Nephron (organoid): ENCODE results near the gene FAM170B.

Source experiments
- H3K27ac Mint-ChIP-seq, 3 experiments: 2 replicates each; pipeline ENCODE4 v1.8.0; 2020; ENCODE audit warnings: mixed read lengths in 3 of 3, mild to moderate bottlenecking in 2 of 3, moderate library complexity in 1 of 3
- H3K27me3 Mint-ChIP-seq: 2 replicates; pipeline ENCODE4 v1.8.0; 2021; ENCODE audit warnings: low read depth, mild to moderate bottlenecking, moderate library complexity, mixed read lengths
- H3K36me3 Mint-ChIP-seq: 2 replicates; pipeline ENCODE4 v1.8.0; 2020; ENCODE audit warnings: low read depth, mixed read lengths
- H3K4me1 Mint-ChIP-seq: 2 replicates; pipeline ENCODE4 v1.8.0; 2020; ENCODE audit warnings: mixed read lengths
- H3K4me3 Mint-ChIP-seq, 3 experiments: 2 replicates each; pipeline ENCODE4 v1.8.0; 2020; ENCODE audit warnings: mild to moderate bottlenecking in 3 of 3, mixed read lengths in 3 of 3, moderate library complexity in 2 of 3
- H3K9me3 Mint-ChIP-seq: 2 replicates; pipeline ENCODE4 v1.8.0; 2020; ENCODE audit warnings: mixed read lengths
- TF ChIP-seq, protein P1 (sequence below), 3 experiments: fragments of 200-600 bp; sonication (generic); IDR thresholded peaks; one replicate each; pipeline ENCODE4 v1.5.0; 2021; ENCODE audit warnings: antibody characterized with exemption in 3 of 3; ENCODE audit not compliant: unreplicated experiment in 3 of 3

Gene FAM170B

GRCh38 chr10:49138361-49138891, 4.6 kb upstream of the FAM170B start:
- Mint-ChIP-seq H3K4me3 (no peak overlapping the region), H3K36me3 (no peaks in the 10 kb centered on the region), H3K9me3 (peaks cover 10% of the 10 kb centered on the region), H3K4me1 (peaks cover 53% of the 10 kb centered on the region), H3K27ac (peak overlapping the region in 2 of 3 experiments; percentile 35 to 65), H3K27me3 (peaks cover 7% of the 10 kb centered on the region)
- TF ChIP-seq, protein P1, sequence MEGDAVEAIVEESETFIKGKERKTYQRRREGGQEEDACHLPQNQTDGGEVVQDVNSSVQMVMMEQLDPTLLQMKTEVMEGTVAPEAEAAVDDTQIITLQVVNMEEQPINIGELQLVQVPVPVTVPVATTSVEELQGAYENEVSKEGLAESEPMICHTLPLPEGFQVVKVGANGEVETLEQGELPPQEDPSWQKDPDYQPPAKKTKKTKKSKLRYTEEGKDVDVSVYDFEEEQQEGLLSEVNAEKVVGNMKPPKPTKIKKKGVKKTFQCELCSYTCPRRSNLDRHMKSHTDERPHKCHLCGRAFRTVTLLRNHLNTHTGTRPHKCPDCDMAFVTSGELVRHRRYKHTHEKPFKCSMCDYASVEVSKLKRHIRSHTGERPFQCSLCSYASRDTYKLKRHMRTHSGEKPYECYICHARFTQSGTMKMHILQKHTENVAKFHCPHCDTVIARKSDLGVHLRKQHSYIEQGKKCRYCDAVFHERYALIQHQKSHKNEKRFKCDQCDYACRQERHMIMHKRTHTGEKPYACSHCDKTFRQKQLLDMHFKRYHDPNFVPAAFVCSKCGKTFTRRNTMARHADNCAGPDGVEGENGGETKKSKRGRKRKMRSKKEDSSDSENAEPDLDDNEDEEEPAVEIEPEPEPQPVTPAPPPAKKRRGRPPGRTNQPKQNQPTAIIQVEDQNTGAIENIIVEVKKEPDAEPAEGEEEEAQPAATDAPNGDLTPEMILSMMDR (IDR thresholded peaks at IDR 0.05; ENCODE audit: unreplicated experiment in 3 of 3): no peak

DNA sequence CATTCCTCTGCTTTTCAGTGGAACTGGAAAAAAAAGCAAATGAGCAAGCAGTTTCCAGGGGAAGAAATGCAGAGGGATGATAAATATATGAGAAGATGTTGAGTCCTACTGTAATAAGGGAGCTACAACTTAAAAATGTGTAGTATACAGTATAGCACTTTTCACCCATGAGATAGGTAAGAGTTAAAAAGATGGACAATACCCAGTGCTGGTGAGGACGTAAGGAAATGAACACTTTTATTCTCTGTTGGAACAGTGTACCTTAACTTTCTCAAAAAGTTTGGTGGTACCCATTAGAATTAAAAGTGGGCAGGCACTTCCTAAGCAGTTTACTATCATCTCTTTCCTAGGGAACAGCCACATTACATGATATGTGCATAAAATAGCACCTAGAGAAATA, 2.7 kb upstream of the FAM170B start:
- H3K27me3 Mint-ChIP-seq: peaks cover 7% of the 10 kb centered on the region

GRCh38 chr10:49135575-49136313, 1.9 kb upstream of the FAM170B start:
- H3K27me3 Mint-ChIP-seq: peaks cover 7% of the 10 kb centered on the region

More for the DNA sequence above, 2.7 kb upstream of the FAM170B start:
- H3K4me1 Mint-ChIP-seq: peaks cover 47% of the 10 kb centered on the region
- peaks cover 10% of the 10 kb centered on the region for H3K9me3 Mint-ChIP-seq
- peak overlapping the region in 2 of 3 experiments; percentile 4 to 17 for H3K27ac Mint-ChIP-seq
- H3K4me3 Mint-ChIP-seq: no peak overlapping the region
- TF ChIP-seq, protein P1 (IDR thresholded peaks at IDR 0.05; ENCODE audit: unreplicated experiment in 3 of 3): no peak
- H3K36me3 Mint-ChIP-seq: no peaks in the 10 kb centered on the region

DNA sequence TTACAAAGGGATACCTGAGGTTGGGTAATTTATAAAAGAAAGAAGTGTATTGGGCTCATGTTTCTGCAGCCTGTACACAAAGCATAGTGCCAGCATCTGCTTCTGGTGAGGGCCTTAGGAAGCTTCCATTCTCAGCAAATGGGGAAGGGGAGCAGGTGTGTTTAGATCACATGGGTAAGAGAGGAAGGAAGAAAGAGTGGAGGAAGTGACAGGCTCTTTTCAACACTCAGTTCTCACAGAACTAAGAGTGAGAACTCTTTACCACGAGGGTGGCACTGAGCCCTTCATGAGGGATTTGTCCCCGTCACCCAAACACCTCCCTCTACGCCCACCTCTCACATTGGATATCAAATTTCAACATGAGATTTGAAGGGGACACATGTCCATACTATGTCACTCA, 506 bp upstream of the FAM170B start:
- H3K9me3 Mint-ChIP-seq: peaks cover 11% of the 10 kb centered on the region
- H3K27ac Mint-ChIP-seq: peak overlapping the region in 1 of 3 experiments; percentile 32
- no peaks in the 10 kb centered on the region for H3K36me3 Mint-ChIP-seq
- H3K4me3 Mint-ChIP-seq: no peak overlapping the region
- peaks cover 49% of the 10 kb centered on the region for H3K4me1 Mint-ChIP-seq
- TF ChIP-seq, protein P1 (IDR thresholded peaks at IDR 0.05; ENCODE audit: unreplicated experiment in 3 of 3): no peak
- H3K27me3 Mint-ChIP-seq: peaks cover 7% of the 10 kb centered on the region

More at GRCh38 chr10:49135575-49136313, 1.9 kb upstream of the FAM170B start:
- H3K36me3 Mint-ChIP-seq: no peaks in the 10 kb centered on the region
- peaks cover 10% of the 10 kb centered on the region for H3K9me3 Mint-ChIP-seq
- TF ChIP-seq, protein P1 (IDR thresholded peaks at IDR 0.05; ENCODE audit: unreplicated experiment in 3 of 3): no peak
- H3K4me3 Mint-ChIP-seq: no peak overlapping the region
- peak overlapping the region in 2 of 3 experiments; percentile 33 to 39 for H3K27ac Mint-ChIP-seq
- peaks cover 47% of the 10 kb centered on the region for H3K4me1 Mint-ChIP-seq

- Mint-ChIP-seq H3K27me3 (peaks cover 7% of the 10 kb centered on the region), H3K9me3 (peaks cover 17% of the 10 kb centered on the region)
Observed at GRCh38 chr10:49132362-49132737, 1.5 kb downstream of the FAM170B start.

More at GRCh38 chr10:49132362-49132737, 1.5 kb downstream of the FAM170B start:
- Mint-ChIP-seq H3K27ac (no peak overlapping the region), H3K4me1 (peaks cover 54% of the 10 kb centered on the region), H3K36me3 (no peaks in the 10 kb centered on the region), H3K4me3 (no peak overlapping the region)
- TF ChIP-seq, protein P1 (IDR thresholded peaks at IDR 0.05; ENCODE audit: unreplicated experiment in 3 of 3): no peak
